K562 (cell line): Measurements from ENCODE around the gene RARRES2. TPM values are rescaled to one million over a fixed set of nuclear protein-coding genes. Genes with fewer than 3 reads are reported as not detected.

Source experiments
- BRD4 ChIP-seq: fragments of 200-600 bp; sonication (generic); IDR thresholded peaks from 2 replicates; pipeline ENCODE4 v1.6.1; 2017; ENCODE audit warnings: inconsistent platforms
- BRF1 ChIP-seq: IDR thresholded peaks from 3 replicates; pipeline ENCODE4 v1.6.1; 2011; ENCODE audit warnings: borderline replicate concordance, mild to moderate bottlenecking; ENCODE audit not compliant: insufficient read length; ENCODE audit errors: extremely low read depth
- CBX2 ChIP-seq: fragments of 200-600 bp; sonication (generic); IDR thresholded peaks from one replicate; pipeline ENCODE4 v1.6.1; 2012; ENCODE audit warnings: mild to moderate bottlenecking, low read length, inconsistent platforms; ENCODE audit not compliant: insufficient read depth, poor library complexity, severe bottlenecking
- CC2D1A ChIP-seq: fragments of 450-650 bp; IDR thresholded peaks from 2 replicates; pipeline ENCODE4 v1.6.1; 2017; ENCODE audit warnings: mild to moderate bottlenecking
- CEBPB ChIP-seq: fragments of 450-650 bp; IDR thresholded peaks from 2 replicates; pipeline ENCODE4 v1.6.1; 2016; ENCODE audit warnings: missing genetic modification characterization, missing compliant biosample characterization
- DPF2 ChIP-seq: fragments of 450-650 bp; IDR thresholded peaks from 2 replicates; pipeline ENCODE4 v1.6.1; 2016
- HIVEP1 ChIP-seq: fragments of 250-450 bp; sonication (Bioruptor Pico); IDR thresholded peaks from 2 replicates; pipeline ENCODE4 v1.4.0; 2020; ENCODE audit warnings: mild to moderate bottlenecking
- HMG20B ChIP-seq: fragments of 250-450 bp; sonication (Bioruptor Pico); IDR thresholded peaks from 2 replicates; pipeline ENCODE4 v1.5.0; 2021; ENCODE audit warnings: mild to moderate bottlenecking
- HNRNPUL1 ChIP-seq: fragments of 200-400 bp; formaldehyde crosslinking; IDR thresholded peaks from 2 replicates; pipeline ENCODE4 v1.6.1; 2017; ENCODE audit warnings: low read length
- ILK ChIP-seq: fragments of 450-650 bp; IDR thresholded peaks from 2 replicates; pipeline ENCODE4 v1.6.1; 2016; ENCODE audit warnings: missing genetic modification characterization, low read depth, mild to moderate bottlenecking, missing compliant biosample characterization, moderate library complexity, borderline replicate concordance
- KDM1A ChIP-seq, 2 experiments: fragments of 450-650 bp; IDR thresholded peaks; 2 replicates each; pipeline ENCODE4 v1.6.1; 2016; ENCODE audit warnings: mild to moderate bottlenecking in 2 of 2
- KDM5B ChIP-seq: fragments of 200-600 bp; sonication (generic); IDR thresholded peaks from 2 replicates; pipeline ENCODE4 v1.6.1; 2012; ENCODE audit warnings: low read depth, mild to moderate bottlenecking, moderate library complexity, low read length, control low read depth, inconsistent platforms; ENCODE audit not compliant: insufficient replicate concordance
- MCM5 ChIP-seq: fragments of 450-650 bp; IDR thresholded peaks from 2 replicates; pipeline ENCODE4 v1.6.1; 2016; ENCODE audit warnings: low read depth
- NCOA1 ChIP-seq: fragments of 450-650 bp; IDR thresholded peaks from 2 replicates; pipeline ENCODE4 v1.6.1; 2016; ENCODE audit warnings: low read depth
- NFIX ChIP-seq: fragments of 250-450 bp; sonication (Bioruptor Pico); IDR thresholded peaks from 2 replicates; pipeline ENCODE4 v1.4.0; 2020; ENCODE audit warnings: low read depth, mild to moderate bottlenecking, moderate library complexity
- PCBP1 ChIP-seq: fragments of 200-400 bp; formaldehyde crosslinking; IDR thresholded peaks from 2 replicates; pipeline ENCODE4 v1.6.1; 2018; ENCODE audit warnings: mild to moderate bottlenecking, low read depth, low read length; ENCODE audit not compliant: poor library complexity, severe bottlenecking
- PHB2 ChIP-seq: fragments of 450-650 bp; IDR thresholded peaks from 2 replicates; pipeline ENCODE4 v1.6.1; 2017; ENCODE audit warnings: low read depth
- POLR3G ChIP-seq: IDR thresholded peaks from 2 replicates; pipeline ENCODE4 v1.6.1; 2011; ENCODE audit not compliant: insufficient read length, insufficient replicate concordance; ENCODE audit errors: extremely low read depth
- PPARD ChIP-seq: fragments of 250-450 bp; sonication (Bioruptor Pico); IDR thresholded peaks from 2 replicates; pipeline ENCODE4 v1.8.0; 2022; ENCODE audit warnings: inconsistent platforms, mild to moderate bottlenecking, moderate library complexity
- RFX7 ChIP-seq: fragments of 250-450 bp; sonication (Bioruptor Pico); IDR thresholded peaks from 2 replicates; pipeline ENCODE4 v1.5.1; 2021; ENCODE audit warnings: mild to moderate bottlenecking
- SIN3A ChIP-seq, 2 experiments: fragments of 150-350 bp in 1 of 2; IDR thresholded peaks; 2 replicates each; pipeline ENCODE4 v1.6.1; 2011 to 2016; ENCODE audit warnings: borderline replicate concordance in 2 of 2, low read depth in 2 of 2, low read length in 2 of 2, mild to moderate bottlenecking in 2 of 2, moderate library complexity in 2 of 2; ENCODE audit not compliant: control insufficient read depth in 1 of 2
- SMARCA4 ChIP-seq: fragments of 450-650 bp; IDR thresholded peaks from 2 replicates; pipeline ENCODE4 v1.6.1; 2016
- ZBTB7A ChIP-seq: IDR thresholded peaks from 2 replicates; pipeline ENCODE4 v1.6.1; 2011; ENCODE audit warnings: low read depth, mild to moderate bottlenecking, low read length, moderate library complexity, borderline replicate concordance; ENCODE audit not compliant: control insufficient read depth
- ZNF197 ChIP-seq: fragments of 200-800 bp; sonication (Bioruptor generic); IDR thresholded peaks from 2 replicates; pipeline ENCODE4 v1.6.1; 2016; ENCODE audit warnings: low read depth, missing genetic modification characterization, missing compliant biosample characterization
- ZNF561 ChIP-seq: fragments of 450-650 bp; formaldehyde crosslinking; conservative IDR thresholded peaks from 2 replicates; pipeline ENCODE4 v1.4.0; 2020; ENCODE audit warnings: mild to moderate bottlenecking, moderate library complexity
- ZNF583 ChIP-seq: fragments of 250-450 bp; sonication (Bioruptor Pico); IDR thresholded peaks from 2 replicates; pipeline ENCODE4 v1.4.0; 2020
- polyA plus RNA-seq, 8 experiments: library from polyadenylated mRNA; depleted of rRNA in 4 of 8; stranded (reverse) in 5 of 8; unstranded in 3 of 8; fragments of >200 nt; fragmentation: Nextera tagmentation in 2 of 8; fragmentation: Illumina TruSeq in 1 of 8; extraction: Ambion mirVana in 2 of 8; extraction: Trizol in 1 of 8; gene quantifications; 2 replicates each; pipeline versions ENCODE4 v1.2.1 to v1.2.3, GENCODE V29; 2011 to 2014; ENCODE audit warnings: inconsistent platforms in 1 of 8, missing spikeins in 1 of 8
- total RNA-seq, 7 experiments: library from RNA; depleted of rRNA in 6 of 7; stranded (reverse); fragments of >200 nt in 6 of 7; fragmentation: Illumina TruSeq in 2 of 7; extraction: Trizol in 2 of 7; gene quantifications; 2 replicates each; pipeline versions ENCODE4 v1.2.1 to v1.2.3, GENCODE V29; 2011 to 2021; ENCODE audit warnings: low replicate concordance in 1 of 7
- TF ChIP-seq, protein P1 (sequence below): fragments of 250-450 bp; sonication (Bioruptor Pico); IDR thresholded peaks from 2 replicates; pipeline ENCODE4 v1.8.0; 2021; ENCODE audit warnings: mild to moderate bottlenecking, moderate library complexity
- TF ChIP-seq, protein P2 (sequence below): fragments of 450-650 bp; IDR thresholded peaks from 2 replicates; pipeline ENCODE4 v1.6.1; 2017; ENCODE audit warnings: antibody characterized with exemption
- TF ChIP-seq, protein P3 (sequence below): sonication (generic); formaldehyde crosslinking; IDR thresholded peaks from 2 replicates; pipeline ENCODE4 v1.8.0; 2022; ENCODE audit warnings: missing genetic modification reagents, mild to moderate bottlenecking, borderline replicate concordance

The RARRES2 gene
- total and polyA plus RNA-seq, 9 of the 15 experiments (the other 6 are each of a cell fraction or from before 2014, with no cell fraction given), result 0.11 to 1.7 (median 0.23) TPM; not detected in 6

DNA sequence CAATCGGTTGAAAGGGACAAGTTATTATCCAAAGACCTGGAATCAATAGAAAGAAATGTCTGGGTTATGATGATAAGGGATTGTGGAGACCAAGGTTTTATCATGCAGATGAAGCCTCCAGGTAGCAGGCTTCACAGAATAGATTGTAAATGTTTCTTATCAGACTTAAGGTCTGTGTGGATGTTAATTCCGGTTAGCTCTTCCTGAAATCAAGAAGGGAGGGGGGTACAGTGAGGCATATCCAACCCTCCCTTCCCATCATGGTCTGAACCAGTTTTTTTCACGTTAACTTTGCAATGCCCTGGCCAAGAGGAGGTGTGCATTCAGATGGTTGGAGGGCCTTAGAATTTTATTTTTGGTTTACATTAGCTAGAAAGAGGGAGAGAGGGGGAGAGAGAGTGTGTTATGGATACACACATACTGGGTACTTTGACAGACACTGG is 28.0 kb downstream of the RARRES2 start (continued):
- TF ChIP-seq, protein P1, sequence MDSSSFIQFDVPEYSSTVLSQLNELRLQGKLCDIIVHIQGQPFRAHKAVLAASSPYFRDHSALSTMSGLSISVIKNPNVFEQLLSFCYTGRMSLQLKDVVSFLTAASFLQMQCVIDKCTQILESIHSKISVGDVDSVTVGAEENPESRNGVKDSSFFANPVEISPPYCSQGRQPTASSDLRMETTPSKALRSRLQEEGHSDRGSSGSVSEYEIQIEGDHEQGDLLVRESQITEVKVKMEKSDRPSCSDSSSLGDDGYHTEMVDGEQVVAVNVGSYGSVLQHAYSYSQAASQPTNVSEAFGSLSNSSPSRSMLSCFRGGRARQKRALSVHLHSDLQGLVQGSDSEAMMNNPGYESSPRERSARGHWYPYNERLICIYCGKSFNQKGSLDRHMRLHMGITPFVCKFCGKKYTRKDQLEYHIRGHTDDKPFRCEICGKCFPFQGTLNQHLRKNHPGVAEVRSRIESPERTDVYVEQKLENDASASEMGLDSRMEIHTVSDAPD (CRISPR knock-in tag), result no peak
- TF ChIP-seq CBX2 (no peak), ILK (tag) (peak; percentile 19; the same call in 1 of the 2 replicates), NFIX (no peak), CEBPB (tag) (no peak), HIVEP1 (CRISPR knock-in tag) (no peak), KDM5B (peak; percentile 73), ZNF583 (CRISPR knock-in tag) (no peak), BRF1 (no peak), MCM5 (no peak), ZBTB7A (no peak), PPARD (CRISPR knock-in tag) (no peak), POLR3G (no peak), KDM1A (IDR thresholded peaks at IDR 0.05) (peak; percentile 39 to 47; a peak in 3 of 4 replicates), DPF2 (peak; percentile 95), ZNF197 (no peak), BRD4 (no peak), RFX7 (CRISPR knock-in tag) (no peak), PCBP1 (no peak), HMG20B (CRISPR knock-in tag) (no peak), SMARCA4 (peak; percentile 91), PHB2 (peak; percentile 82), ZNF561 (CRISPR knock-in tag) (no peak), HNRNPUL1 (no peak), NCOA1 (peak; percentile 55), CC2D1A (peak; percentile 80; the same call in 1 of the 2 replicates), SIN3A (IDR thresholded peaks at IDR 0.05; ENCODE audit: borderline replicate concordance in 2 of 2, control insufficient read depth in 1 of 2, low read depth in 2 of 2, low read length in 2 of 2) (no peak)
- TF ChIP-seq, protein P2, sequence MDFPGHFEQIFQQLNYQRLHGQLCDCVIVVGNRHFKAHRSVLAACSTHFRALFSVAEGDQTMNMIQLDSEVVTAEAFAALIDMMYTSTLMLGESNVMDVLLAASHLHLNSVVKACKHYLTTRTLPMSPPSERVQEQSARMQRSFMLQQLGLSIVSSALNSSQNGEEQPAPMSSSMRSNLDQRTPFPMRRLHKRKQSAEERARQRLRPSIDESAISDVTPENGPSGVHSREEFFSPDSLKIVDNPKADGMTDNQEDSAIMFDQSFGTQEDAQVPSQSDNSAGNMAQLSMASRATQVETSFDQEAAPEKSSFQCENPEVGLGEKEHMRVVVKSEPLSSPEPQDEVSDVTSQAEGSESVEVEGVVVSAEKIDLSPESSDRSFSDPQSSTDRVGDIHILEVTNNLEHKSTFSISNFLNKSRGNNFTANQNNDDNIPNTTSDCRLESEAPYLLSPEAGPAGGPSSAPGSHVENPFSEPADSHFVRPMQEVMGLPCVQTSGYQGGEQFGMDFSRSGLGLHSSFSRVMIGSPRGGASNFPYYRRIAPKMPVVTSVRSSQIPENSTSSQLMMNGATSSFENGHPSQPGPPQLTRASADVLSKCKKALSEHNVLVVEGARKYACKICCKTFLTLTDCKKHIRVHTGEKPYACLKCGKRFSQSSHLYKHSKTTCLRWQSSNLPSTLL, result no peak
- TF ChIP-seq, protein P3, sequence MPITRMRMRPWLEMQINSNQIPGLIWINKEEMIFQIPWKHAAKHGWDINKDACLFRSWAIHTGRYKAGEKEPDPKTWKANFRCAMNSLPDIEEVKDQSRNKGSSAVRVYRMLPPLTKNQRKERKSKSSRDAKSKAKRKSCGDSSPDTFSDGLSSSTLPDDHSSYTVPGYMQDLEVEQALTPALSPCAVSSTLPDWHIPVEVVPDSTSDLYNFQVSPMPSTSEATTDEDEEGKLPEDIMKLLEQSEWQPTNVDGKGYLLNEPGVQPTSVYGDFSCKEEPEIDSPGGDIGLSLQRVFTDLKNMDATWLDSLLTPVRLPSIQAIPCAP (CRISPR knock-in tag), result no peak
